ENCODE data around the gene UBXN1. TPM values are rescaled to one million over a fixed set of nuclear protein-coding genes. Genes with fewer than 3 reads are reported as not detected.

Gene UBXN1
- total RNA-seq, 1 experiment from 2014 or later: 118 TPM

DNA sequence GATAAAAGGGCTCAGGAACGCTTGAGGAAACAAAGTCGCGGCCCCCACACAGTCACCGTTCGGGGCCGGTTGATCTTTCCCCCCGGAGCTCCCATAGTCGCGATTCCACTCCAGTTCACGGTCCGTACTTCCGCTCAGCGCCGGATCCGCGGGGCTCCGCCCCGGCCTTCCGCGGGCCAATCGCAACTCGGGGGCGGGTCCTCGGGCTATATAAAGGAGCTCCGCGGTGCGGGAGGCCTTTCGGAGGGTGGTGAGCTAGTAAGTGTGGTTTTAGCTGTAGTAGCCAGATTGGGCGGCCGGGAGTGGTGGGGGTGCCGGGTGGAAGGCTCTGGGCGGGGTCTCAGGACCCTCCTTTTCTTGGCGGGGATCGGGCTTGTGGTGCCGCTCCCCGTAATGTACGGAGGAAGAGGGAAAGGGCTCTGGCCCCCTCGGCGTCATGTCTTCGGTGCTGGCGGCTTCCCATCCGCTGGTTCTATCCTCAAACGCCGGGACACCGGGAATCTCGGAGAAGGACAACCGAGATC lies 13.7 kb downstream of the UBXN1 start, which contains the start of the genes C11orf98 and CSKMT:
C11orf98 (minus strand) TSS at position 136 of the 524 bp plus-strand sequence; CDS start at position 95, 41 bp downstream.
CSKMT (plus strand) TSS at position 238 of the 524 bp plus-strand sequence. CDS start 568 bp downstream, outside the sequence.
- H3K27me3 ChIP-seq (ENCODE audit: insufficient read depth, low read length): no peaks in the 10 kb centered on the region
- H2AK5ac ChIP-seq (ENCODE audit: insufficient read length, low read length): no peak within 1 kb of the TSS
- no peaks in the 10 kb centered on the region; a peak in 1 of 5 replicates for H3K9me3 Mint-ChIP-seq
- no peak within 1 kb of the TSS for H2BK20ac ChIP-seq (ENCODE audit: low read depth, low read length, poor library complexity, severe bottlenecking)
- peak within 1 kb of the TSS; percentile 94 to 99 for H3K4me3 Mint-ChIP-seq
- no peak within 1 kb of the TSS for H2BK5ac ChIP-seq (ENCODE audit: insufficient read length, low read length)
- H4K91ac ChIP-seq (ENCODE audit: insufficient read length, low read depth, low read length): no peak within 1 kb of the TSS
- H2BK12ac ChIP-seq (ENCODE audit: insufficient read length, low read depth, low read length): no peak within 1 kb of the TSS
- peak within 1 kb of the TSS; percentile 86 for H3K4me2 ChIP-seq (ENCODE audit: insufficient read depth, insufficient read length, low read length)
- no peak within 1 kb of the TSS for H4K8ac ChIP-seq (replicated peaks; ENCODE audit: insufficient read length, low read depth, low read length)
- H3K23me2 ChIP-seq (ENCODE audit: insufficient read length, low read depth, low read length, poor library complexity, severe bottlenecking): peaks cover 14% of the 10 kb centered on the region
- no peak within 1 kb of the TSS for H4K5ac ChIP-seq (ENCODE audit: insufficient read length, low read depth, low read length)
- no CpG with 5 or more reads among the region's 47 CpGs for WGBS (ENCODE audit: extremely low coverage, insufficient read length, low lambda C conversion rate)
- H3K14ac ChIP-seq (ENCODE audit: insufficient read depth, low read length): peak within 1 kb of the TSS; percentile 74
- no peak within 1 kb of the TSS for H3K23ac ChIP-seq (ENCODE audit: insufficient read length, low read depth, low read length)
- H3K4me1 ChIP-seq (ENCODE audit: insufficient read depth, low read length): peaks cover 2% of the 10 kb centered on the region; the same call in 1 of the 2 replicates
- no peaks in the 10 kb centered on the region; the same call in 1 of the 2 replicates for H3K27me3 Mint-ChIP-seq (ENCODE audit: low read depth)
- peak within 1 kb of the TSS; percentile 51 for H3K18ac ChIP-seq (ENCODE audit: insufficient read length, low read depth, low read length)
- H2AFZ ChIP-seq (ENCODE audit: low read length): no peak within 1 kb of the TSS
- no peak within 1 kb of the TSS for H2BK15ac ChIP-seq (ENCODE audit: low read depth, low read length)
- H3K4ac ChIP-seq (ENCODE audit: low read depth, low read length): no peak within 1 kb of the TSS
- TF ChIP-seq, protein P1, sequence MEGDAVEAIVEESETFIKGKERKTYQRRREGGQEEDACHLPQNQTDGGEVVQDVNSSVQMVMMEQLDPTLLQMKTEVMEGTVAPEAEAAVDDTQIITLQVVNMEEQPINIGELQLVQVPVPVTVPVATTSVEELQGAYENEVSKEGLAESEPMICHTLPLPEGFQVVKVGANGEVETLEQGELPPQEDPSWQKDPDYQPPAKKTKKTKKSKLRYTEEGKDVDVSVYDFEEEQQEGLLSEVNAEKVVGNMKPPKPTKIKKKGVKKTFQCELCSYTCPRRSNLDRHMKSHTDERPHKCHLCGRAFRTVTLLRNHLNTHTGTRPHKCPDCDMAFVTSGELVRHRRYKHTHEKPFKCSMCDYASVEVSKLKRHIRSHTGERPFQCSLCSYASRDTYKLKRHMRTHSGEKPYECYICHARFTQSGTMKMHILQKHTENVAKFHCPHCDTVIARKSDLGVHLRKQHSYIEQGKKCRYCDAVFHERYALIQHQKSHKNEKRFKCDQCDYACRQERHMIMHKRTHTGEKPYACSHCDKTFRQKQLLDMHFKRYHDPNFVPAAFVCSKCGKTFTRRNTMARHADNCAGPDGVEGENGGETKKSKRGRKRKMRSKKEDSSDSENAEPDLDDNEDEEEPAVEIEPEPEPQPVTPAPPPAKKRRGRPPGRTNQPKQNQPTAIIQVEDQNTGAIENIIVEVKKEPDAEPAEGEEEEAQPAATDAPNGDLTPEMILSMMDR (conservative IDR thresholded peaks at IDR 0.05): no peak
- H3K36me3 Mint-ChIP-seq (ENCODE audit: insufficient read depth in 1 of 3, low read depth in 3 of 3): peaks cover 29 to 57% (median 29%) of the 10 kb centered on the region in 3 experiments
- peaks cover 3% of the 10 kb centered on the region; the same call in 1 of the 2 replicates for H3K79me2 ChIP-seq (ENCODE audit: insufficient read depth, low read length)
- H3K9me3 ChIP-seq (ENCODE audit: control insufficient read depth, low read depth, low read length): no peaks in the 10 kb centered on the region
- DNase-seq: peak; percentile 92
- peak within 1 kb of the TSS; percentile 96 to 98 (median 97) for H3K27ac Mint-ChIP-seq
- H2BK120ac ChIP-seq (ENCODE audit: low read depth, low read length, poor library complexity, severe bottlenecking): no peak within 1 kb of the TSS
- no peak within 1 kb of the TSS for H3K56ac ChIP-seq (ENCODE audit: insufficient read length, low read depth, low read length)
- peaks cover 17 to 21% of the 10 kb centered on the region in 2 experiments for H3K4me1 Mint-ChIP-seq
- peak within 1 kb of the TSS; percentile 95 for H3K9ac ChIP-seq (ENCODE audit: extremely low read depth, insufficient read length, low read length)
- no peak within 1 kb of the TSS for H3K27ac ChIP-seq (ENCODE audit: insufficient read length, low read depth, low read length)
- H4K20me1 ChIP-seq (ENCODE audit: control insufficient read depth, insufficient read depth, insufficient read length): no peaks in the 10 kb centered on the region
- no peak within 1 kb of the TSS for H3T11ph ChIP-seq (ENCODE audit: low read length)
- no peaks in the 10 kb centered on the region for H3K79me1 ChIP-seq (ENCODE audit: insufficient read depth, low read depth, low read length, poor library complexity, severe bottlenecking)
